ENCODE data around the gene PHF2. TPM values are rescaled to one million over a fixed set of nuclear protein-coding genes. Genes with fewer than 3 reads are reported as not detected.
A peak's percentile ranks its signal among the peaks of the same experiment; 100 is the strongest.

PHF2 gene
- total and polyA plus RNA-seq, 9 of the 15 experiments (the other 6 are each of a cell fraction or from before 2014, with no cell fraction given): 0.37 to 14.4 (median 8.1) TPM

DNA sequence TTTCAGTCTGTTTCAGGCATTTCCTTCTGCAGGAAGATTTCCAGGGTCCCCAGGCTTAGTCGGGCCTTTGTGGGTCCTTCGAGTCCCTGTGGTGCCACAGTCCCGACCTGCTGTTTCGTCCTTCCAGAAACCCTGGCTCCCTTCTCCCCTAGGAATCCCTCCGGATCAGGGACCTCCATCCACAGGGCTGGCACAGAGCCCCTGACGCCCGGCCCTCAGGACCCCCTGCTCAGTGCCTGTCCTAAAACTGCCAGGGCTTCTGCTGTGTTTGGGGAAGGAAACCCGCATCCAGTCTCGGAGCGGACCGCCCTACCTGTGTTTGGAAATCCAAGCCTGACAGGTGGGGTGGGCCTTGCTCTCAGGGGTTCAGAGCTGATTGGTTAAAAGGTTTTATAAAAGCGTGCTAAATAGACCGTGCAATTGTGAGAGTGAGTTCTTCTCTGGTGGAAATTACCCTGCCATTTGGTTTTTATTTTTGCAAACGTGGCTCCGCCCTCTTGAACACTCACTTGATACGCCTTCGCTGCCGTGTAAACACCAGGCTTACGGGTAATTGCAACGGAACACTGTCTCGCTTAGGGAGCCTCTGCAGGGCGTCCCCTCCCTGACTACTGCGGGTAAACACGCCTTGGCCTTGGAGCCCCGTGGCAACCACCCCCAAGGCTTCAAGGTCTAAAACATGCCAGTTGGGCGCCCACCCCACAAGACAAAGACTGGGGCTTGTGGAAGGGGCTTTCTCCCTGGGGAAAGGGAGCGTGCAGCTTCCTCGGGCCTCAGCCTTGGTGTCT, 121.2 kb downstream of the PHF2 start:
- H3K36me3 ChIP-seq (ENCODE audit: control insufficient read depth, insufficient read depth, low read length): no peaks in the 10 kb centered on the region
- H3K4me3 ChIP-seq: no peak overlapping the region
- peak overlapping the region; percentile 51; the same call in 1 of the 2 replicates for H2AFZ ChIP-seq (ENCODE audit: low read depth, low read length)
- no peak overlapping the region; the same call in 1 of the 2 replicates for H3K4me2 ChIP-seq (ENCODE audit: insufficient read depth, low read length)
- 0 out of 2 replicates have a peak, but pooled peaks cover 1% of the 10 kb centered on the region for H3K9me3 ChIP-seq (replicated peaks; ENCODE audit: control insufficient read depth, insufficient read depth, low read depth, low read length)
- peaks cover 0 to 6% of the 10 kb centered on the region in 2 experiments; a peak in 1 of 5 replicates for H3K4me1 ChIP-seq (replicated peaks in 1 of 2; ENCODE audit: control insufficient read depth in 2 of 2, insufficient read depth in 2 of 2, low read length in 2 of 2)
- in situ Hi-C loops (cut with MboI): loop anchor here (25.0 kb wide), 1 partner anchor 515 kb away; no protein-coding TSS in a partner anchor
- ChIA-PET POLR2A (no interaction called here), CTCF (ENCODE audit: low intra/inter-chr PET ratio) (no interaction called here)
- FAIRE-seq (no peak), DNase-seq (ENCODE audit: extremely low read depth in 1 of 4, low spot score in 3 of 4) (peak in 1 of 4 experiments; percentile 6), ATAC-seq (peak; percentile 77)
- intact Hi-C loops (cut with micrococcal nuclease): no loop called here
- 2% methylated on average over 28 of the region's 28 CpGs for WGBS (ENCODE audit: insufficient coverage, low coverage, missing lambda C conversion rate)
- TF ChIP-seq EZH2 (IDR thresholded peaks at IDR 0.05; ENCODE audit: borderline replicate concordance, low read depth, low read length) (no peak), XRCC3 (IDR thresholded peaks at IDR 0.05) (no peak), BRD9 (IDR thresholded peaks at IDR 0.05; ENCODE audit: low read depth, partially characterized antibody) (no peak), ATF1 (CRISPR knock-in tag; IDR thresholded peaks at IDR 0.05) (no peak), ATF1 (tag; IDR thresholded peaks at IDR 0.05) (no peak), ARID4B (CRISPR knock-in tag; IDR thresholded peaks at IDR 0.05) (no peak)
- no peaks in the 10 kb centered on the region for H3K9me1 ChIP-seq (ENCODE audit: control insufficient read depth, insufficient read depth, low read length)
- peaks cover 18 to 31% of the 10 kb centered on the region in 2 experiments; a peak in 4 of 5 replicates for H3K27me3 ChIP-seq (ENCODE audit: control insufficient read depth in 2 of 2, insufficient read depth in 2 of 2, low read length in 2 of 2)
- H3K27ac ChIP-seq (ENCODE audit: extremely low read depth, low read depth, low read length): no peak overlapping the region
- H4K20me1 ChIP-seq (replicated peaks; ENCODE audit: control insufficient read depth, insufficient read depth, low read length): no peaks in the 10 kb centered on the region
- BruUV-seq (replicated peaks): no TSS peak
- no peak overlapping the region for H3K9ac ChIP-seq (ENCODE audit: insufficient read depth in 1 of 2, low read depth in 2 of 2, low read length in 2 of 2)
- H3K79me2 ChIP-seq (ENCODE audit: control insufficient read depth, insufficient read depth, low read length): no peaks in the 10 kb centered on the region
